ENCODE data around the gene DIP2B. TPM values are rescaled to one million over a fixed set of nuclear protein-coding genes. Genes with fewer than 3 reads are reported as not detected.

The DIP2B gene
- total and polyA plus RNA-seq, 2 of the 13 experiments (the other 11 are each of a cell fraction or from before 2014, with no cell fraction given): 32.1 to 35.8 TPM

GRCh38 chr12:50764286-50765094, 259.7 kb downstream of the DIP2B start (continued):
- TF ChIP-seq ZBTB40 (IDR thresholded peaks at IDR 0.05) (no peak), ZBTB40 (CRISPR knock-in tag; IDR thresholded peaks at IDR 0.05) (no peak; the same call in 1 of the 2 replicates), CHD2 (IDR thresholded peaks at IDR 0.05; ENCODE audit: low read depth, low read length) (0 out of 2 replicates have a peak, but pooled peaks have one; percentile 17), ZNF263 (CRISPR knock-in tag; IDR thresholded peaks at IDR 0.05) (peak; percentile 45; the same call in 1 of the 2 replicates), SNAPC2 (CRISPR knock-in tag; IDR thresholded peaks at IDR 0.05) (no peak), HNRNPK (IDR thresholded peaks at IDR 0.05; ENCODE audit: low read depth, low read length, poor library complexity, severe bottlenecking) (peak; percentile 52), HOXD1 (CRISPR knock-in tag; IDR thresholded peaks at IDR 0.05) (0 out of 2 replicates have a peak, but pooled peaks have one; percentile 17), YY1 (IDR thresholded peaks at IDR 0.05; ENCODE audit: insufficient read depth, insufficient replicate concordance, low read depth, low read length) (peak; percentile 34), NR2F6 (IDR thresholded peaks at IDR 0.05) (no peak), NR2F6 (CRISPR knock-in tag; IDR thresholded peaks at IDR 0.05) (no peak), MAF1 (CRISPR knock-in tag; IDR thresholded peaks at IDR 0.05; ENCODE audit: borderline replicate concordance) (peak; percentile 68; the same call in 1 of the 2 replicates), TEAD2 (CRISPR knock-in tag; IDR thresholded peaks at IDR 0.05) (no peak), FOXP1 (IDR thresholded peaks at IDR 0.05) (no peak), FOXP1 (CRISPR knock-in tag; IDR thresholded peaks at IDR 0.05) (no peak), TAF15 (IDR thresholded peaks at IDR 0.05; ENCODE audit: low read depth, low read length, poor library complexity, severe bottlenecking) (no peak), ZNF678 (CRISPR knock-in tag; IDR thresholded peaks at IDR 0.05) (no peak), KLF12 (CRISPR knock-in tag; IDR thresholded peaks at IDR 0.05; ENCODE audit: borderline replicate concordance) (0 out of 2 replicates have a peak, but pooled peaks have one; percentile 41), ZSCAN20 (CRISPR knock-in tag; IDR thresholded peaks at IDR 0.05; ENCODE audit: borderline replicate concordance) (0 out of 2 replicates have a peak, but pooled peaks have one; percentile 60)
- TF ChIP-seq, protein P1, sequence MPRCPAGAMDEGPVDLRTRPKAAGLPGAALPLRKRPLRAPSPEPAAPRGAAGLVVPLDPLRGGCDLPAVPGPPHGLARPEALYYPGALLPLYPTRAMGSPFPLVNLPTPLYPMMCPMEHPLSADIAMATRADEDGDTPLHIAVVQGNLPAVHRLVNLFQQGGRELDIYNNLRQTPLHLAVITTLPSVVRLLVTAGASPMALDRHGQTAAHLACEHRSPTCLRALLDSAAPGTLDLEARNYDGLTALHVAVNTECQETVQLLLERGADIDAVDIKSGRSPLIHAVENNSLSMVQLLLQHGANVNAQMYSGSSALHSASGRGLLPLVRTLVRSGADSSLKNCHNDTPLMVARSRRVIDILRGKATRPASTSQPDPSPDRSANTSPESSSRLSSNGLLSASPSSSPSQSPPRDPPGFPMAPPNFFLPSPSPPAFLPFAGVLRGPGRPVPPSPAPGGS (CRISPR knock-in tag; IDR thresholded peaks at IDR 0.05): peak; percentile 62; the same call in 1 of the 2 replicates
